ENCODE results near the gene C11orf86. TPM values are rescaled to one million over a fixed set of nuclear protein-coding genes. Genes with fewer than 3 reads are reported as not detected.

Gene C11orf86
- polyA plus RNA-seq, 3 donors = 0.08 to 0.55 (median 0.45) TPM

- WGBS, 3 donors = 89 to 98% (median 98%) methylated on average over 2 of the region's 2 CpGs
- no peak overlapping the region for H3K27ac ChIP-seq (ENCODE audit: low read depth, low read length)
Observed at GRCh38 chr11:66962247-66962646, 12.9 kb upstream of the C11orf86 start.

GRCh38 chr11:66962801-66963200 lies 12.3 kb upstream of the C11orf86 start:
- WGBS, 3 donors = 94 to 95% (median 95%) methylated on average over 5 of the region's 5 CpGs
- no peak overlapping the region for H3K27ac ChIP-seq (ENCODE audit: low read depth, low read length)

- 79 to 88% (median 80%) methylated on average over 3 of the region's 3 CpGs for WGBS, 3 donors
- no peak overlapping the region for H3K27ac ChIP-seq (ENCODE audit: low read depth, low read length)
Observed at GRCh38 chr11:66964495-66964894, 10.6 kb upstream of the C11orf86 start.

GRCh38 chr11:66966351-66966750 lies 8.8 kb upstream of the C11orf86 start:
- WGBS, 3 donors = 60 to 79% (median 75%) methylated on average over 5 of the region's 5 CpGs
- no peak overlapping the region for H3K27ac ChIP-seq (ENCODE audit: low read depth, low read length)

GRCh38 chr11:66967670-66968425 lies 7.3 kb upstream of the C11orf86 start:
- H3K27ac ChIP-seq (ENCODE audit: low read depth, low read length) = no peak overlapping the region
- WGBS, 3 donors = 61 to 80% (median 64%) methylated on average over 5 of the region's 5 CpGs

- WGBS, 3 donors = 87 to 93% (median 88%) methylated on average over 6 of the region's 6 CpGs
- no peak overlapping the region for H3K27ac ChIP-seq (ENCODE audit: low read depth, low read length)
Observed at GRCh38 chr11:66969584-66970225, 5.4 kb upstream of the C11orf86 start.

- WGBS, 3 donors = 69 to 90% (median 83%) methylated on average over 4 of the region's 4 CpGs
Observed at GRCh38 chr11:66970371-66970806, 4.7 kb upstream of the C11orf86 start.

GRCh38 chr11:66970807-66971442 lies 4.2 kb upstream of the C11orf86 start:
- H3K27ac ChIP-seq (ENCODE audit: low read depth, low read length) = no peak overlapping the region
- WGBS, 3 donors = 34 to 77% (median 35%) methylated on average over 5 of the region's 5 CpGs

More at GRCh38 chr11:66970371-66970806, 4.7 kb upstream of the C11orf86 start:
- H3K27ac ChIP-seq (ENCODE audit: low read depth, low read length) = no peak overlapping the region

GRCh38 chr11:66971488-66971887 lies 3.6 kb upstream of the C11orf86 start:
- no peak overlapping the region for H3K27ac ChIP-seq (ENCODE audit: low read depth, low read length)
- WGBS, 3 donors = 70 to 80% (median 77%) methylated on average over 2 of the region's 2 CpGs

- no peak overlapping the region for H3K27ac ChIP-seq (ENCODE audit: low read depth, low read length)
- WGBS, 3 donors = 73 to 82% (median 73%) methylated on average over 8 of the region's 8 CpGs
Observed at GRCh38 chr11:66973956-66974580, 1.0 kb upstream of the C11orf86 start.

GRCh38 chr11:66975405-66976027 lies 412 bp downstream of the C11orf86 start:
- WGBS, 3 donors = 74 to 82% (median 74%) methylated on average over 11 of the region's 11 CpGs
- no peak overlapping the region for H3K27ac ChIP-seq (ENCODE audit: low read depth, low read length)

- WGBS, 3 donors = 53 to 57% (median 55%) methylated on average over 9 of the region's 9 CpGs
- no peak overlapping the region for H3K27ac ChIP-seq (ENCODE audit: low read depth, low read length)
Observed at GRCh38 chr11:66976028-66976467, 944 bp downstream of the C11orf86 start.

- 86 to 92% (median 89%) methylated on average over 6 of the region's 6 CpGs for WGBS, 3 donors
- H3K27ac ChIP-seq (ENCODE audit: low read depth, low read length) = no peak overlapping the region
Observed at GRCh38 chr11:66976925-66977324, 1.8 kb downstream of the C11orf86 start.

GRCh38 chr11:66978229-66978628 lies 3.1 kb downstream of the C11orf86 start:
- WGBS, 3 donors = 92 to 97% (median 96%) methylated on average over 2 of the region's 2 CpGs
- H3K27ac ChIP-seq (ENCODE audit: low read depth, low read length) = no peak overlapping the region

- H3K27ac ChIP-seq (ENCODE audit: low read depth, low read length) = no peak overlapping the region
- 94 to 98% (median 96%) methylated on average over 6 of the region's 6 CpGs for WGBS, 3 donors
Observed at GRCh38 chr11:66978717-66979116, 3.6 kb downstream of the C11orf86 start.

GRCh38 chr11:66979336-66979980 lies 4.4 kb downstream of the C11orf86 start:
- 90 to 95% (median 94%) methylated on average over 2 of the region's 2 CpGs for WGBS, 3 donors
- no peak overlapping the region for H3K27ac ChIP-seq (ENCODE audit: low read depth, low read length)

- H3K27ac ChIP-seq (ENCODE audit: low read depth, low read length) = no peak overlapping the region
- 11 to 45% (median 12%) methylated on average over 9 of the region's 9 CpGs for WGBS, 3 donors
Observed at GRCh38 chr11:66981976-66982578, 7.0 kb downstream of the C11orf86 start.

Data from adipose tissue (tissue), 3 donors.